H9 (cell line): Measurements from ENCODE around the gene RNF13. TPM values are rescaled to one million over a fixed set of nuclear protein-coding genes. Genes with fewer than 3 reads are reported as not detected.

ENCODE experiments used
- DNase-seq: peaks from one replicate; pipeline ENCODE4 v3.0.0-alpha.2; 2017
- H2AFZ ChIP-seq: one replicate; pipeline ENCODE4 v1.6.1; 2013; ENCODE audit warnings: mild to moderate bottlenecking, low read length, control low read depth, moderate library complexity
- H2AK5ac ChIP-seq: 2 replicates; pipeline ENCODE4 v1.6.1; 2013; ENCODE audit warnings: low read length, control low read depth, mixed read lengths; ENCODE audit not compliant: insufficient read length
- H2BK120ac ChIP-seq: one replicate; pipeline ENCODE4 v1.6.1; 2013; ENCODE audit warnings: low read depth, mild to moderate bottlenecking, low read length, control low read depth, inconsistent platforms; ENCODE audit not compliant: poor library complexity, severe bottlenecking
- H2BK12ac ChIP-seq: 2 replicates; pipeline ENCODE4 v1.6.1; 2013; ENCODE audit warnings: low read length, control low read depth, mixed read lengths, low read depth; ENCODE audit not compliant: insufficient read length
- H2BK15ac ChIP-seq: 2 replicates; pipeline ENCODE4 v1.6.1; 2013; ENCODE audit warnings: low read depth, low read length, control low read depth
- H2BK20ac ChIP-seq: one replicate; pipeline ENCODE4 v1.6.1; 2013; ENCODE audit warnings: low read depth, mild to moderate bottlenecking, low read length, control low read depth, inconsistent platforms; ENCODE audit not compliant: poor library complexity, severe bottlenecking
- H2BK5ac ChIP-seq: 2 replicates; pipeline ENCODE4 v1.6.1; 2013; ENCODE audit warnings: low read length, control low read depth, mixed read lengths; ENCODE audit not compliant: insufficient read length
- H3K14ac ChIP-seq: 2 replicates; pipeline ENCODE4 v1.6.1; 2013; ENCODE audit warnings: low read length, control low read depth; ENCODE audit not compliant: insufficient read depth
- H3K18ac ChIP-seq: 2 replicates; pipeline ENCODE4 v1.6.1; 2013; ENCODE audit warnings: low read depth, mild to moderate bottlenecking, mixed read lengths, low read length, control low read depth; ENCODE audit not compliant: insufficient read length
- H3K23ac ChIP-seq: 2 replicates; pipeline ENCODE4 v1.6.1; 2013; ENCODE audit warnings: low read length, control low read depth, mixed read lengths, low read depth; ENCODE audit not compliant: insufficient read length
- H3K23me2 ChIP-seq: 2 replicates; pipeline ENCODE4 v1.6.1; 2013; ENCODE audit warnings: low read depth, mild to moderate bottlenecking, mixed read lengths, low read length, control low read depth; ENCODE audit not compliant: insufficient read length, poor library complexity, severe bottlenecking
- H3K27ac ChIP-seq: 2 replicates; pipeline ENCODE4 v1.5.1; 2013; ENCODE audit warnings: low read length, control low read depth, mixed read lengths, low read depth; ENCODE audit not compliant: insufficient read length
- H3K27me3 ChIP-seq: 2 replicates; pipeline ENCODE4 v1.6.1; 2013; ENCODE audit warnings: low read length, control low read depth, inconsistent platforms; ENCODE audit not compliant: insufficient read depth
- H3K4ac ChIP-seq: 2 replicates; pipeline ENCODE4 v1.6.1; 2013; ENCODE audit warnings: low read depth, mild to moderate bottlenecking, control low read depth, inconsistent platforms, low read length, moderate library complexity
- H3K4me1 ChIP-seq: 2 replicates; pipeline ENCODE4 v1.6.1; 2013; ENCODE audit warnings: low read length, control low read depth, inconsistent platforms; ENCODE audit not compliant: insufficient read depth
- H3K4me2 ChIP-seq: 2 replicates; pipeline ENCODE4 v1.6.1; 2013; ENCODE audit warnings: low read length, control low read depth, mixed read lengths; ENCODE audit not compliant: insufficient read length, insufficient read depth
- H3K56ac ChIP-seq: 2 replicates; pipeline ENCODE4 v1.6.1; 2013; ENCODE audit warnings: low read depth, mild to moderate bottlenecking, mixed read lengths, low read length, control low read depth; ENCODE audit not compliant: insufficient read length
- H3K79me1 ChIP-seq: 2 replicates; pipeline ENCODE4 v1.6.1; 2013; ENCODE audit warnings: low read depth, mild to moderate bottlenecking, moderate library complexity, low read length, control low read depth, inconsistent platforms; ENCODE audit not compliant: insufficient read depth, poor library complexity, severe bottlenecking
- H3K79me2 ChIP-seq: 2 replicates; pipeline ENCODE4 v1.6.1; 2013; ENCODE audit warnings: low read length, control low read depth, inconsistent platforms; ENCODE audit not compliant: insufficient read depth
- H3K9ac ChIP-seq: 2 replicates; pipeline ENCODE4 v1.6.1; 2013; ENCODE audit warnings: low read length, control low read depth, mixed read lengths; ENCODE audit not compliant: insufficient read length; ENCODE audit errors: extremely low read depth
- H3K9me3 ChIP-seq: one replicate; pipeline ENCODE4 v1.6.1; 2013; ENCODE audit warnings: low read depth, low read length, inconsistent platforms; ENCODE audit not compliant: control insufficient read depth
- H3T11ph ChIP-seq: one replicate; pipeline ENCODE4 v1.6.1; 2013; ENCODE audit warnings: mild to moderate bottlenecking, low read length, control low read depth, inconsistent platforms
- H4K20me1 ChIP-seq: one replicate; pipeline ENCODE4 v1.6.1; 2013; ENCODE audit not compliant: control insufficient read depth, insufficient read length, insufficient read depth
- H4K5ac ChIP-seq: 2 replicates; pipeline ENCODE4 v1.6.1; 2013; ENCODE audit warnings: low read depth, mild to moderate bottlenecking, mixed read lengths, low read length, control low read depth; ENCODE audit not compliant: insufficient read length
- H4K8ac ChIP-seq: replicated peaks from 2 replicates; pipeline ENCODE4 v1.6.1; 2013; ENCODE audit warnings: low read length, control low read depth, mixed read lengths, low read depth; ENCODE audit not compliant: insufficient read length
- H4K91ac ChIP-seq: 2 replicates; pipeline ENCODE4 v1.6.1; 2013; ENCODE audit warnings: low read depth, mild to moderate bottlenecking, moderate library complexity, mixed read lengths, low read length, control low read depth; ENCODE audit not compliant: insufficient read length
- H3K27ac Mint-ChIP-seq, 3 experiments: 2 replicates in 2 of 3; 3 replicates in 1 of 3; pipeline ENCODE4 v1.8.0; 2020 to 2021; ENCODE audit warnings: mixed read lengths in 3 of 3, mild to moderate bottlenecking in 1 of 3, moderate library complexity in 1 of 3
- H3K27me3 Mint-ChIP-seq: 2 replicates; pipeline ENCODE4 v1.8.0; 2021; ENCODE audit warnings: low read depth, mild to moderate bottlenecking, moderate library complexity, mixed read lengths
- H3K36me3 Mint-ChIP-seq, 3 experiments: 2 replicates in 2 of 3; 3 replicates in 1 of 3; pipeline ENCODE4 v1.8.0; 2020 to 2021; ENCODE audit warnings: low read depth in 3 of 3, mixed read lengths in 3 of 3; ENCODE audit not compliant: insufficient read depth in 1 of 3
- H3K4me1 Mint-ChIP-seq, 2 experiments: 2 replicates each; pipeline ENCODE4 v1.8.0; 2020; ENCODE audit warnings: mixed read lengths in 2 of 2
- H3K4me3 Mint-ChIP-seq, 2 experiments: 2 replicates in 1 of 2; 3 replicates in 1 of 2; pipeline ENCODE4 v1.8.0; 2020 to 2021; ENCODE audit warnings: mild to moderate bottlenecking in 2 of 2, mixed read lengths in 2 of 2, moderate library complexity in 1 of 2
- H3K9me3 Mint-ChIP-seq, 2 experiments: 2 replicates in 1 of 2; 3 replicates in 1 of 2; pipeline ENCODE4 v1.8.0; 2020; ENCODE audit warnings: mild to moderate bottlenecking in 2 of 2, mixed read lengths in 2 of 2, moderate library complexity in 1 of 2
- WGBS: extraction: QIAGEN DNeasy Blood & Tissue Kit; methylation state at CpG from one replicate; pipeline ENCODE4 v1.1.7; 2013; ENCODE audit warnings: missing lambda C conversion rate, low lambda C conversion rate, mixed read lengths; ENCODE audit not compliant: insufficient read length; ENCODE audit errors: extremely low coverage; 5-methylcytosine and 5-hydroxymethylcytosine counted together
- total RNA-seq: library from RNA; stranded (reverse); gene quantifications from 2 replicates; pipeline ENCODE4 v1.2.1, GENCODE V29; 2021
- TF ChIP-seq, protein P1 (sequence below): fragments of 200-600 bp; sonication (generic); conservative IDR thresholded peaks from 3 replicates; pipeline ENCODE4 v1.8.0; 2021; ENCODE audit warnings: antibody characterized with exemption, mild to moderate bottlenecking

RNF13 gene
- total RNA-seq, 1 experiment from 2014 or later, result 23.4 TPM

DNA sequence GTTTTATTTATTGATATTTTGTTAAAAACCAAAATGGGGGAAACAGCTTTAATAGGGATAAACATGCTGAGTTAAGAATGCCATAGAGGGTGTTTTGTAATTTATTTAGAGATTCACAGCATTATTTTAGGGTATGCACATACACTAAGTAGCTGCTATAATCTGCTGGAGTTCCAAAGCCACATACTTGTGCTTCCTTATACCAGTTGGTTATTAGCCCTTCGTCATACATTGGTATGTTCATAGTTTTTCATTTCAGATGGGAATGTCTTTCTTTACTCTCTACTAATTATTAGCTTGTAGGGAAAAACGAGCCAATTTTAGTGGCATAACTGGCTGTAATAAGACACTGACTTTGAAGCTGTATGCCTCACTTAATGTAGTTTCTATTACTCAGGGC lies 82.8 kb downstream of the RNF13 start:
- no peak overlapping the region for H3K4me2 ChIP-seq
- H3K27me3 ChIP-seq, result no peaks in the 10 kb centered on the region
- no peak overlapping the region for H3K56ac ChIP-seq
- no peaks in the 10 kb centered on the region for H3K4me1 ChIP-seq
- no peaks in the 10 kb centered on the region for H3K23me2 ChIP-seq
- no peak overlapping the region for H2BK120ac ChIP-seq
- H3K4me1 Mint-ChIP-seq, result peaks cover 3 to 4% of the 10 kb centered on the region in 2 experiments
- H3K23ac ChIP-seq, result no peak overlapping the region
- H2BK15ac ChIP-seq, result no peak overlapping the region
- peaks cover 0 to 3% (median 0%) of the 10 kb centered on the region in 3 experiments; a peak in 3 of 7 replicates for H3K36me3 Mint-ChIP-seq
- H2BK5ac ChIP-seq, result no peak overlapping the region
- H3K9me3 ChIP-seq, result no peaks in the 10 kb centered on the region
- no peaks in the 10 kb centered on the region for H3K9me3 Mint-ChIP-seq
- H3K9ac ChIP-seq, result no peak overlapping the region
- H3K18ac ChIP-seq, result no peak overlapping the region
- no peak overlapping the region for H2BK12ac ChIP-seq
- no peak overlapping the region for H3K14ac ChIP-seq
- H3K79me2 ChIP-seq, result no peaks in the 10 kb centered on the region
- no CpG with 5 or more reads among the region's 2 CpGs for WGBS
- no peak overlapping the region for H4K5ac ChIP-seq
- no peak overlapping the region for H2AK5ac ChIP-seq
- H3K27ac Mint-ChIP-seq, result no peak overlapping the region
- H2BK20ac ChIP-seq, result no peak overlapping the region
- H3K4ac ChIP-seq, result no peak overlapping the region
- TF ChIP-seq, protein P1, sequence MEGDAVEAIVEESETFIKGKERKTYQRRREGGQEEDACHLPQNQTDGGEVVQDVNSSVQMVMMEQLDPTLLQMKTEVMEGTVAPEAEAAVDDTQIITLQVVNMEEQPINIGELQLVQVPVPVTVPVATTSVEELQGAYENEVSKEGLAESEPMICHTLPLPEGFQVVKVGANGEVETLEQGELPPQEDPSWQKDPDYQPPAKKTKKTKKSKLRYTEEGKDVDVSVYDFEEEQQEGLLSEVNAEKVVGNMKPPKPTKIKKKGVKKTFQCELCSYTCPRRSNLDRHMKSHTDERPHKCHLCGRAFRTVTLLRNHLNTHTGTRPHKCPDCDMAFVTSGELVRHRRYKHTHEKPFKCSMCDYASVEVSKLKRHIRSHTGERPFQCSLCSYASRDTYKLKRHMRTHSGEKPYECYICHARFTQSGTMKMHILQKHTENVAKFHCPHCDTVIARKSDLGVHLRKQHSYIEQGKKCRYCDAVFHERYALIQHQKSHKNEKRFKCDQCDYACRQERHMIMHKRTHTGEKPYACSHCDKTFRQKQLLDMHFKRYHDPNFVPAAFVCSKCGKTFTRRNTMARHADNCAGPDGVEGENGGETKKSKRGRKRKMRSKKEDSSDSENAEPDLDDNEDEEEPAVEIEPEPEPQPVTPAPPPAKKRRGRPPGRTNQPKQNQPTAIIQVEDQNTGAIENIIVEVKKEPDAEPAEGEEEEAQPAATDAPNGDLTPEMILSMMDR, result no peak
- no peaks in the 10 kb centered on the region for H4K20me1 ChIP-seq
- no peak overlapping the region for H3T11ph ChIP-seq
- no peak overlapping the region for H3K4me3 Mint-ChIP-seq
- H4K8ac ChIP-seq, result no peak overlapping the region
- no peak overlapping the region for H4K91ac ChIP-seq
- H2AFZ ChIP-seq, result no peak overlapping the region
- no peak overlapping the region for H3K27ac ChIP-seq
- H3K27me3 Mint-ChIP-seq, result no peaks in the 10 kb centered on the region
- H3K79me1 ChIP-seq, result no peaks in the 10 kb centered on the region
- DNase-seq, result no peak
